GM21360 (cell line): ENCODE data around the gene MAP4K3.
A peak's percentile ranks its signal among the peaks of the same experiment; 100 is the strongest.
"Not testable (repeated sequence)": the region's sequence is repeated elsewhere in the genome, so short reads cannot be mapped to it uniquely, and the experiment has no call there.

Source experiments
- ATAC-seq: cut with Tn5 transposase; IDR thresholded peaks from one replicate; pipeline ENCODE4 v1.9.1; 2021; ENCODE audit warnings: mild to moderate bottlenecking, moderate library complexity; ENCODE audit not compliant: unreplicated experiment

MAP4K3 gene

GRCh38 chr2:39247512-39248043 lies 189.5 kb downstream of the MAP4K3 start:
- no peak for ATAC-seq

GRCh38 chr2:39246382-39246980 lies 190.6 kb downstream of the MAP4K3 start:
- ATAC-seq: no peak

- ATAC-seq: not testable (repeated sequence)
Observed at GRCh38 chr2:39244963-39245625, 192.0 kb downstream of the MAP4K3 start.

- ATAC-seq: not testable (repeated sequence)
Observed at GRCh38 chr2:39244241-39244862, 192.7 kb downstream of the MAP4K3 start.

GRCh38 chr2:39243469-39244123 lies 193.5 kb downstream of the MAP4K3 start, which contains the start of gene CDKL4:
Gene CDKL4, minus strand, starts transcription at chr2:39243970.
- no peak for ATAC-seq

GRCh38 chr2:39241588-39241987 lies 195.5 kb downstream of the MAP4K3 start:
- ATAC-seq: no peak

GRCh38 chr2:39240758-39241157 lies 196.3 kb downstream of the MAP4K3 start:
- ATAC-seq: no peak

- no peak for ATAC-seq
Observed at GRCh38 chr2:39234754-39235153, 202.3 kb downstream of the MAP4K3 start.

- no peak for ATAC-seq
Observed at GRCh38 chr2:39232141-39232540, 204.9 kb downstream of the MAP4K3 start.

- ATAC-seq: no peak
Observed at GRCh38 chr2:39228413-39229209, 208.5 kb downstream of the MAP4K3 start.

- ATAC-seq: peak; percentile 67
Observed at GRCh38 chr2:39227628-39228412, 209.3 kb downstream of the MAP4K3 start.

GRCh38 chr2:39225567-39225966 lies 211.5 kb downstream of the MAP4K3 start:
- ATAC-seq: no peak

- ATAC-seq: no peak
Observed at GRCh38 chr2:39223909-39224308, 213.2 kb downstream of the MAP4K3 start.

GRCh38 chr2:39221459-39221858 lies 215.6 kb downstream of the MAP4K3 start:
- ATAC-seq: no peak

GRCh38 chr2:39220136-39220535 lies 216.9 kb downstream of the MAP4K3 start:
- ATAC-seq: no peak

GRCh38 chr2:39218391-39218790 lies 218.7 kb downstream of the MAP4K3 start:
- ATAC-seq: no peak

GRCh38 chr2:39217192-39217550 lies 219.9 kb downstream of the MAP4K3 start:
- no peak for ATAC-seq

- ATAC-seq: no peak
Observed at GRCh38 chr2:39216346-39217191, 220.5 kb downstream of the MAP4K3 start.

GRCh38 chr2:39215545-39215944 lies 221.5 kb downstream of the MAP4K3 start:
- ATAC-seq: no peak
